ENCODE measurements around the gene MAP3K5.

The MAP3K5 gene

DNA sequence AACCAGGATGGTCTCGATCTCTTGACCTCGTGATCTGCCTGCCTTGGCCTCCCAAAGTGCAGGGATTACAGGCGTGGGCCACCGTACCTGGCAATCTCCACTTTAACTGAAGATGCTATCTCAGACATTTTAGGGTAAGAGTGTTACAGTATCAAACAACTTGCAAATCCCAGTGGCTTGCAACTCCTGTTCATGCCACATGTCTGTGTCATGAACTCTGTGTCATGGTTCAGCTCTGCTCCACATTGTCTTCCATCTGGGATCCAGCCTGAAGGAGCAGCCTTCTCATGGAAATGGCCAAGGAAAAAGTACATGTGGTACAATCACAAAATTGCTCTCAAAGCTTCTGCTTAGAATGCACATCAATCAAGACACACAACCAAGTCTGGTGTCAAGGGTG lies 114.9 kb downstream of the MAP3K5 start:
- no peak for DNase-seq

DNA sequence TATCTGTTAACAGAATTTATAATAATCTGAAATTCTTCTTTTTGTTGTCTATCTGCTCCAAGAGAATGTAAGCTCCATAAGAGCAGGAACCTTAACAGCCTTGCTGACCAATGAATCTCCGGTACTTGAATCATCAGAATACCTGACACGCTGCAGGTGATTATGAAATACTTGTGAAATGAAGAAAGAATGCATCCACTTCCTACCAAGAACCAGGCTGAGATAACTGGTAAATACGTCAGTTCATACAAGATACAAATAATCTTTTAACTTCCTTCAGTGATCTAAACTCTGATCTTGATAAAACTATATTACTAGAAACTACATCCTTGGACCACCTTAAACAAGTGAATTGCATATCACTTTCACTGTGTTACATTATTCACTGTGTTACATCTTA lies 116.2 kb downstream of the MAP3K5 start:
- DNase-seq, result no peak

DNA sequence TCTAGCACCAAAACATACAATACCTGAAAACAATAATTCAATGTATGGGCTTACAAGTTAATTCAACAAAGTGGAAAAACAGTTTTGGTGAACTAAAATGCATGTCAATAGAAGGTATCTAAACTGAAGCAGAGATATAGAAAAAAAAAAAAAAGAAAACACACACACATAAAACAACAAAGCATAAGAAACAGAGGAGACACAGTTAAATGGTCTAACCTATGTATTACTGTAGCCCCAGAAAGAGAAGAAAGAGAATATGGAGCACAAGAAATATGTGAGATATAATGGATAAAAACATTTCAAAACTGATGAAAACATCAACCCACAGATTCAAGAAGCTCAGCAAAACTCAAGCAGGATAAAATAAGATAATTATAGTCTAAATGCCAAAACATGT lies 118.7 kb downstream of the MAP3K5 start:
- no peak for DNase-seq

DNA sequence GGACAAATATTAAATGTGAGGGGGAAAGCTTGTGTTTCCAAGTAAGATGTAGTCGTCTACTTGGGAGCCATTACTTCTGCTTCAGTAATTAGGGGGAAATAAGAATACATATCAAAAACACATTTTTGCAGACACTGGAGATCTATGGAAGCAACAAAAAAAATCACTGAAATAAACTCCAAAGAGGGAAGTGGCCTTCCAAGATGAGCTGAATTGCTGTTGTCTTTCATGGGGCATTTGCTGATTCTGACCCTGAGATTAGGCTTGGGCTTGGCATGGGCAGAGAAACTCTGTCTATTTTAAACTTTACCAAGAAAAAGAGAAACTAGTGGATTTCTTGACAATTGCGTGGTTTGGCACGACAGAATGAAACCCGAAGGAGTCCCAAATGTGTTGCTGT lies 120.1 kb downstream of the MAP3K5 start:
- no peak for DNase-seq

DNA sequence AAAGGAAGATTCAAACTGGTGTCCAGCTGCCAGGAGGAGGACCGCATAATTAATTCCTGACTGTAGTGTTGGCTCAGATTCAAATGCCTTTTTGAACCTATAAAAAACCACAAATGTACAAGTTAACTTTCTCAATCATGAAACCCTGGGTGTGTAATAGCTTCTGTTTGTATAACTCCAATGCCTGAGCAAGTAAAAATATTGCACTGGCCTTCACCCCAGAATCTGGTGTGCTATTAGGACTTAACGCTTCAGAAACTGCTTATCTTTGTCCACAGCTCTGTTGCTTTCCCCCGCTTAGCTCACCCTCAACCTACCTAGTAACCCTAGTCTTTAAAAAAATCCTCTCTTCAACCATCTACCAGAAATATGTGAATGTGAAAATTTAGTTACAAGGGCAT lies 123.0 kb downstream of the MAP3K5 start:
- no peak for DNase-seq

DNA sequence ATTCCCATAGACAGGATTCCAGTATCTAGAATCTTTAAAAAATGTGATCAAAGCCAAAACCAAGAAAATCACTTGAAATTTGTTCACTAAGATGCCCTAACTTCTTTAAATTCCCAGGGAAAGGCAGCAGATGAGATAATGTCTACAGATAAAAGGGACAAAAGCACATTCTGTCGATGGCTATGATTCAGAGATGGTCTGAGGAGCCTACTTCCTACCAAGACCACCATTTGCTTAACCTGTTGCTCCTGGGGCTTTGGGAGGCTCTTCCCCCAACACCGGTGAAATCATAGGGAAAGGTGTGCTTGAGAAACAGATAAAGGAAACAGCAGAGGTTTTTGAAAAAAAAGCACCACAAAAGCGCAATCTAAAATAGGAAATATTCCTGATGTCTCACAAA lies 123.7 kb downstream of the MAP3K5 start:
- no peak for DNase-seq

DNA sequence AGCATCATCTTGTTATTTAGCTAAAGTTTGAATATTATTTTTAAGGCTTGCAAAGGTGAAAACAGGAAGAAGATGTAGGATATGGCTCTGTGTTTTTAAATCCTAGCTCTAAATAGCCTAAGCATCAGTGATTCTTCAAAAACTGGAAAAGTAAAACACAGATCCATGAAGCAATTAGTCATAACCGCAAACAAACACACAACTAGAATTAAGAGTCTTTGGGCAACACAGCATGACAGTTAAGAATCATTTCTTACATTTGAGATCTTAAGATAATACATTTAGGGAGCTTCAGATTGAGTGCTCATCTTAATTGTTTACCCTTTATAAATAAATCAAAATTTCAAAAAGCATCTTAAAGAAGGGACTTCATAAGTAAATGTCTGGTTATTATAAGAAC lies 126.2 kb downstream of the MAP3K5 start:
- no peak for DNase-seq

DNA sequence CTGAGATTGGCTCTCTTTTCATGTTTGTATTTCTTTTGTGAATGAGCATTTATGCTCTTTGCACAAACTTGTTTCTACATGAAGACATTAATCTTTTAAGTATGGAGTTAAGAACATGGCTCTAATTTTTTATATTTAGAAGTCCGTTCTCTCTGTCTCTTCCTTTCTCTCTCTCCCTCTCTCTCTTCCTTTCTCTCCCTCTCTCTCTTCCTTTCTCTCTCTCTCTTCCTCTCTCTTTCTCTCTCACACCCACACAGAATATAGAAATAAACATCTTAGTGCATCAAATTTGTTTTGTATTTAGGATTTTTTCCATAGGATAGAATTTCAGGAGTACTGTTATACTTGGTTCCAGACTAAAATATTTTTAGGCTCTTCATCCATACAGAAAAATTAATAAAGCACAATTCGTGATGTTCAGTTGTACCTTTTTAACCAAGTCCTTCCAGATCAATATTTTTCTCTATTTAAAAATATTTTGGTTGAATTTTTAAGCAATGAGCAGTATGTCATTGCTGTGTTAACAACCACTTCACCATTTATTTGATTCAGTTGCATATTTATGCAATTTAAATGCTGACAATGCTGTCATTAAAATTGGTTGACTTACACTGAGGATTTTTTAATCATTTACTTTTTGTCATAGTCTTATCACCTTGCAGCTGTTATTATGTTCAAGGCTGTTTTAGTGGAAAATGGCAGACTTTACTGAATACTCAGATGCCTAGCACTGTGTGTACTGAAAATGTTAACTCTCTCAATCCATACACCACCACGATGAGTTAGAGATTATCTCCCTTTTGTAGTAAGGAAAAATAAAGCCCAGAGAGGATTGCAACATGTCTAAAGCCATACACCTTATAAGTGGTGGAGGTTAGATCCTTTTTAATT lies 129.7 kb downstream of the MAP3K5 start:
- DNase-seq, result no peak

DNA sequence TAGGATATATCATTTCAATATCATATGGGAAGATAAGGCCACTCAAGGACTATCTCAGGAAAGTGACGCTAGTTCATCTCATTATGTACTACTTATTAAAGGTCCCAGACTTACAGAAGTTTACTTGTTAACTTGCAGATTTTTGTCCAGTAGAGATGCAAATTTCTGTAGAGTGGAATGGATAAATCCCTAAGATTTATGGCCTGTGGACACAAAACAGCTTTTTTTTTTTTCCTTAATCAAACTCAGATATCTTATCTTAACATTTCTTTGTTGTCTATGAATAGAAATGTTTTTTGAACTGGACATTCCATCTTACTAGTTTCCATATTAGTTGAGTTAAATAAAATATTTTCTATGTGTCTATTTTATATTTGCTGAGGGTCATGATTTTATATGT lies 131.6 kb downstream of the MAP3K5 start:
- no peak for DNase-seq

DNA sequence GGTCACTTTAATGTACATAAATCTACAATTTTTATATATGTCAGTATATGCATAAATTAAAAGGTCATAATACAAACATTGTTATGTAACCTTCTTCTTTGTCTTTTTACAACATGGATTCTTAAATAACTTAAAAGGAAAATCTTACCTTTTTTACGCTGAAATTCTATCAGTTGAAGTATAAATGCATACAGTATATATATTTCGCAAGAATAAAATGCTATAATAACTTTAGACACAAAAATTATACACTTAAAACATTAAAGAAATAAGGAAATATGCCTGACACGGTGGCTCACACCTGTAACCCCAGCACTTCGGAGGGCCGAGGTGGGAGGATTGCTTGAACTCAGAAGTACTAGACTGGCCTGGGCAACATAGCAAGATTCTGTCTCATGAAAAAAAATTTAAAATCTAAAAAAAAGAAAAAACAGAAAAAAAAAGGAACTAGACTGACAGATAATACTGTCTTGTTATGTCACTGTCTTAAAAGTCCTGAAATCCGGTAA lies 132.2 kb downstream of the MAP3K5 start:
- no peak for DNase-seq

DNA sequence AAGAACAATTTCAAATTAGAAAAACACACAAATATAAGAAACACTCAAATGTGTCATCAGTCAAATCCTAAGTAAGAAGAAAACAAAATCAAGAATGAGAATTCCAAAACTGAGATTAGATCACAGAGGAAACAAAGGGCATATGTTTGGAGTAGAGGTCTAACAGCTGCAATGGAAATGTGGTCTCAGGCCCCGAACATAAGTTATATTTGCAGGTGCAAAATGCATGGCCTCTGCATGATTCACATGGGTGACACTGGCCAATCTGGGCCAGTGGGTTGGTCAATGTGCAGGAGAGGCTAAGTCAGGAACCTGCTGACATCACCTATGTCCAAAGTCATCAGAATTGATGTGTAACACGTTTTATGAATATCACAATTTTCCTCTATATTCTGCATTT lies 133.6 kb downstream of the MAP3K5 start:
- no peak for DNase-seq

DNA sequence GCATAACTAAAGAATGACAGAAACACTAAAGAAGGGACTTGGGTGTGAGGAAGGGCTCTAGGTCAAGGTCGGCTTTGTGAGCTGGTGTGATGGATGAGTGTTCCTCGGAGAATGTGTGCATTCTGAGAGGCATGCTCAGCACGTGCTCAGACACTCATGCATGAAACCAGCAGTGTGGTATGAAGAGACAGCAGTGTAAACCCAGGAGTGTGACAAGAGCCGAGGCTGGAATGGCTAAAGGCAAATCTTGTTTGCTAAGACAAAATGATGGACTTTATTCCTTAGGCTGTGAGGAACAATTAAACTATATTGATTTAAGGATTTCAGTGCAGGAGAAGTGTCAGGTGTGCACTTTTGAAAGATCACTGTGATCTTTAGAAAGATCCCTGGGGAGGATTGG lies 134.6 kb downstream of the MAP3K5 start:
- DNase-seq, result no peak

DNA sequence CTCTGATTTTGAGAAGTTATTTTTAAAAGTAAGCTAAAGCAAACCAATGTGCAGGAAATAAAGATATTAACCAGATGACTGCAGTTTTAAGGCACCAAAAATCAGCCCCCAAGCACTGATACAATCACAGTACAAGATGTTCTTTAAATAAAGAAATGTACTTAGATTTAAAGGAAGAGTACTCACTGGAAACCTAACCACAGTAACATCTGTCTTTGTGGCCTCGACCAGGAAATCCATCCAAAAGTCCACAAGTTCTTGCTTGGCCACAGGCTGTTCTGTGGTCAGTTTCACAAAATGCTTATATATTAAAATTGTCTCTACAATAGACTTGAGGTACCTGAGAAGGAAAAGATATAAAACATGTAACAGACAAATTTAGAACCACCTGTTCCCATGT lies 136.2 kb downstream of the MAP3K5 start:
- DNase-seq, result no peak

DNA sequence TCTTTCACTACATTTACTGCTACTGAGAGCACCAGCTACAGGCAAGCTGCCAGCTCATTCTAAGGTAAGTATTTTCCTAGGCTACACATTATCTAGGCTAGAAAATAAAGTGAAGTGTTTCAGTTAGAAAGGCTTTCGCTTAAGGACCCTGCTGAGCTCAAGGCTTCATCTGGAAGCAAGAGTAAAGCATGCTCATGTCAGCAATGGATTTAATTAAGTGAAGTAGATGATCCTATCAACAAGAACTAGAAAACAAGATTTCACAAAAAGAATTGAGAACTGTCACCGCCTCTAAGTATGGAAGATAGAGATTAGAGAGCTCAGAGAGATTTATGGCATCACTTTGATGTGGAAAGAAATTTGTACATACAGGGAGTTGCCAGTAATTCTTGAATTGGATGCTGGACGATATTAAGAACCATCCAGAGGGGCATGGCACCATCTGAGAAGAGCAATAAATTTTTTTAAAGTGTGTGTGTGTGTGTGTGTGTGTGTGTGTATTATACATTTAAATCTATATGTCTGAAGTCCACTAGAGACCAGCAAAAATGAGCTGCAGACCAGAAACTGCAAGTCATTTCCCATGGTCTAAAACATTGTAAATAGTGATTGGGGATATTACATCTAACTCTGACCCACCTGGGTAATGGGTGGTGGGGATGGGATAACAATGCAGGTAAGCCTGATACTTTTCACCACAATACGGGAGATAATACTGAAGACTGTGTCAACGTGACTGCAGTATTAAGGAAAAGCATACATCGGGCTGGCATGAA lies 136.8 kb downstream of the MAP3K5 start:
- DNase-seq, result no peak

DNA sequence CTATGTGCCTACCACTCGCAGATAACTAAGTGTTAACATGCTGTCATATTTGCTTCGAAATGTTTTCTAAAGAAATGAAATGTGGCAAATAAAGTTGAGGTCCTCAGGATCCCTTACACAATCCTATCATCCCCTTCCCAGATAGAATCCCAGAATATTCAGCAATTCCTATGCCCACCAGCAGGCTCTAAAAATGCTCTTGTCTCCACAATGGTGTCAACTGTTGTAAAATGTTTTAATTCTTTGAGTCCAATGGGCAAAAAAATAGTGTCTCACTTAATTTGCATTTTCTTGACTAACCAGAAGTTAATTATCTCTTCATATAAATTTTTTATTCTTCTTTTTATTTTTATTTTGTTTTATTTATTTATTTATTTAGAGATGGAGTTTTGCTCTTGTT lies 138.2 kb downstream of the MAP3K5 start:
- no peak for DNase-seq

DNA sequence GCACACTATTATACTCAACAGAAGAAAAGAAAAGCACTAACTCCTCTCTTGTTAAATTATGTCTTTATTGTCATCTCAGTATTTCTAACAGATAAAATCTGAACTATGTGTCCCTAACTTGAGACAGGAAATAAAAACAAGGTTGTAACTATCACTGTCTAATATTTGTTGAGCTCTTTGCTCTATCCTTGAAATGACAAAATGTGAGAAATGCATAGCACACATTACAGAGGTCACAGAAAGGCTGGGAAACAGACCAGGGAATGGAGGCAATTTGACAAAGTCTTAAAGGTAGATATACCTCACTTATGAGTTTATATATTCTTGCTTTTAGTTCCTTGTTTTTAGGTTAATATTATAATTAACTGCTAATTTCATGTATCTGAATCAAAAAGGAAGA lies 139.6 kb downstream of the MAP3K5 start:
- DNase-seq, result no peak

DNA sequence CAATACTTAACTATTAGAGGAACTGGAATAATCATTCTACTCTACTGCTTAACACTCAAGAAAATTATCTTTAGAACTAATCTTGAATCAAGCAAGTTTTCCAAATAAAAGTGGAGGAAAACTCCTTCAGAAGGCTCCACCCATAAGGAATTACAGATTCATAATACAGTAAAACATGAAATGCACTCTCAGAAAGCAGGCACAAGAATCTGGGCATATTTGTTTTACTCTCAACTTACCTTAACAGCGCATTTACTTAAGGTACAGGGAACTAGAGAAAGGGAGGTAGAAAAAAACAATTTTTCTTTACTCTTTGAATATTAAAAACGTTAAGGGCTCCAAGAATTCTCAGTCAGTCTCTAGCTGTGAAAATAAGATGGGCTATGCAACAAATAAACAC lies 140.3 kb downstream of the MAP3K5 start:
- no peak for DNase-seq

DNA sequence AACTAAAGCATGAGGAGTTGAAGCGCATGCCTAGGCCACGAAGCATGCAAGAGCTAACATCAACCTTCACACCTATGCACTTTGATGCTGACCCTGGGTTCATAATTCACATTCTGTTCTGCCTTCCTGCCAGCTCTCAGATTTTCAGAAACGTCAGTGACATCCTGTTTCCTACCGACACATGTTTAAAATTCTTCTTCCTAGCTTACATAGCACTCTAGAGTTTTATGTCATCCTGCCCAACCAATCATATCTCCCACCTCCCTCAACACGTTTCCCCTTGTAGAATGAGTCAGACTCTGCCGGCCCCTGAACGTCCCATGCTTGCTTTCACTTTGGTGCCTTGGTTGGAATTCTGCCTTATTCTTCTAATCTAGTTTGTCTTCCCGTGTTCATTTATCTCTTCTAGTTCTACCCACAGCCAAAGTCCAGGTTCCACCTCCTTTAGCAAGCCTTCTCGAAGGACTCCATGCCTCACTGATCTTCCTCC lies 144.9 kb downstream of the MAP3K5 start:
- DNase-seq, result no peak

DNA sequence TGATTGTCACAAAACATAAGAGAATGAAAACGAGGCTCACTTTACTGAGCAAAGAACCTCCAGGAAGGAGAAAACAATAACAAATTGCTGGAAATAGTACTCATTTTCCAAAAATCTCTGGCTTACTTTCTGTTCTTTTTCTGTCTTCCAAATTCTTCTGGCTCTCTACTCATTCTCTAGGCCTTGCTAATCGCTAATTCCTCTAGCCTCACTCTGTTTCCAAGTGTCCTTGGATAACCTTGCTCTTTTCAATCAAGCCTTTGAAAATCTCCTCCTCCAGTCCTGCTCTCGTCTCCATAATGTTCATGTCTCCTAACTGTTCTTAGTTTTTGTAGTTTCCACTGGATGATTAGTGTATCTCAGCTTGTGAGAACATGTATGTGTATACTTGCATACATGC lies 145.9 kb downstream of the MAP3K5 start:
- no peak for DNase-seq

DNA sequence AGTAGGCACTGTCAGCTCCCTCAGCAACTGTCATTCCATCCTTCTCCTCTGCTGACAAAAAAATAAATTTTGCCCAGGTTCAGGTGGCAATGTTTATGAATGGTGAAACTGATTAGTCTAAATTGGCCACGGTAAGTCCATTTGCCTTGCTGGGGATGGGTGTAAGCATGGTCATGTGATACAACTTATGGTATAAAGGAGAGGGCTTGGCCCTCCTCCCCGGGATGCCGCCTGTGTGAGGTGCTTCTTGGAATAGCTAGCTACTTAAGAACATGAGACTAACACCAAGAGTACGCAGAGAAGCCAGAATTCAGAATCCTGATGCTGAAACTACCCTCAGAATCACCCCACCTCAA lies 147.7 kb downstream of the MAP3K5 start:
- DNase-seq, result no peak

DNA sequence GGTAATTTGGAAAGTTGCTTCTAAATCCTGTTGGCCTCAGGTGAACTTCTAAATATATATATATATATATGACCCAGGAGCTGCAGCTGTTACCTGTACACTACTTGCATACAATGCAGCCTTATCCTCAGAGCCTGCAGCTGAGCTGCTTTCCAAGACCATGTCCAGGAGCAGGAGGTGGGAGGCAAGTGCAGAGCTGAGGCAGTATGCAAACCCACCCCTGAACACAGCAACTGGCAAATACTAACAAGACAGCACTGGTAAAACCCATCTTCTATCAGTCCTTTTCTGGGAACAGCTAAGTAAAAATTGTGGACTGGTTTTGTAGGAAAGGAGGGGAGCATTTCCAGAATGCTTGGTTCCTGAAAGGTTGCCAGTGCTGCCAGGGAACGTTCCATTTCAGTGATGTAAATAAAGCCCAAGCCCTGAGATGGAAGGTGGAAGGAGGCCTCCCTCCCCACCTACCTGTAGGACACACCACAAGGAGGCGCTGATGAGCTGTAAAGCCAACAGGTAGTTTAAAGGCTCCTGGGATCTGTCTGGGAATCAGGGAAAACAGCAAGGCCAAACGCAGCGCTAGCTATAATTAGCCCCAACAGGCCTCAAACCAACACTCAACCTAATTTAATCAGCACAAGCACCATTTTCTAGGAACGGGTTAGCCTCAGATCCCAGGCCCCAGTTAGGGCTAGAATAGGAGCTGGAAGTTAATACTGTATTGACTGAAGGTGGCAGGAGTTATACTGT lies 148.3 kb downstream of the MAP3K5 start:
- DNase-seq, result peak; percentile 60

DNA sequence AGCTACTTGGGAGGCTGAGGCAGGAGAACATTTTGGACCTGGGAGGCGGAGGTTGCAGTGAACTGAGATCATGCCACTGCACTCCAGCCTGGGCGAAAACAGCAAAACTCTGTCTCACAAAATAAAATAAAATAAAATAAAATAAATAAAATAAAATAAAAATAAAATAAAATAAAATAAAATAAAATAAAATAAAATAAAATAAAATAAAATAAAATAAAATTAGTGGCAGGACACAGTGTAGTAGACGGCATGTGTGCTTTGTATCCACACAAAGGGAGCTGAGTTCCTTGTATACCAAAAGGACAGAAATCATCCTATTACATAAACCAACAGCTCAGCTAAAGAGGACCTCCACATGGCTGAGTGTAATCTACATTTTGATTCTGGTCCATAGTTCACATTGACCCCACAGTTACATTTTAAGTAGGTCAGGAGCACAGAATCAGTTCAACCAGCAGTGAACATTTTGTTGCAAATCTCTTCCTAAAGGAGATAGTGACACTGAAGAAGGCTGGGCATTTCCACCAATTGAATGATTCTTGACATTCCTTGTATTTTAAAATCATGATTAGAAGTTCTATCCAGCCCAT lies 150.3 kb downstream of the MAP3K5 start:
- DNase-seq, result no peak

DNA sequence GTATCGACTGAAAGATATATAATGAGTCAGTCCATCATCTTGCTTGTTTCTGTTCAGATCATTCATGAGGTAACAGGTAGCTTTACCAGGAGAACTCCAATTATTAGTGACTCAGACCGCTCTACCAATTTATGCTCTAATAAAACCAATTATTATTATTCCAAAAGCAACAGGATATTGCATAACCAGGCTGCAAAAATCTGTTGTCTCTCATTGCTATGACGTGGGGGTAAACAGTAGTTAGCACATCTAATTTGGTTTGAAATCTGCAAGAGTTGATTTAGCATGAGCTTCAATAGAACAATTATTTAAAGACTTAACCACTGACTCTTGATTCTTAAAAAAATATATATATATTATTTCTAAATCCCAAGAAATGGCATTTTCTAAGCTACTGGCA lies 151.1 kb downstream of the MAP3K5 start:
- DNase-seq, result no peak
